NCI-H2107 treated with DMSO at 0.1 percent for 48 hours (cell line): Measurements from ENCODE around the gene VEGFB.
A peak's percentile ranks its signal among the peaks of the same experiment; 100 is the strongest.

Experiments used
- DNase-seq: peaks from one replicate; lab custom pipeline; 2025; ENCODE audit not compliant: unreplicated experiment; lab: John Stamatoyannopoulos, UW

The VEGFB gene

DNA sequence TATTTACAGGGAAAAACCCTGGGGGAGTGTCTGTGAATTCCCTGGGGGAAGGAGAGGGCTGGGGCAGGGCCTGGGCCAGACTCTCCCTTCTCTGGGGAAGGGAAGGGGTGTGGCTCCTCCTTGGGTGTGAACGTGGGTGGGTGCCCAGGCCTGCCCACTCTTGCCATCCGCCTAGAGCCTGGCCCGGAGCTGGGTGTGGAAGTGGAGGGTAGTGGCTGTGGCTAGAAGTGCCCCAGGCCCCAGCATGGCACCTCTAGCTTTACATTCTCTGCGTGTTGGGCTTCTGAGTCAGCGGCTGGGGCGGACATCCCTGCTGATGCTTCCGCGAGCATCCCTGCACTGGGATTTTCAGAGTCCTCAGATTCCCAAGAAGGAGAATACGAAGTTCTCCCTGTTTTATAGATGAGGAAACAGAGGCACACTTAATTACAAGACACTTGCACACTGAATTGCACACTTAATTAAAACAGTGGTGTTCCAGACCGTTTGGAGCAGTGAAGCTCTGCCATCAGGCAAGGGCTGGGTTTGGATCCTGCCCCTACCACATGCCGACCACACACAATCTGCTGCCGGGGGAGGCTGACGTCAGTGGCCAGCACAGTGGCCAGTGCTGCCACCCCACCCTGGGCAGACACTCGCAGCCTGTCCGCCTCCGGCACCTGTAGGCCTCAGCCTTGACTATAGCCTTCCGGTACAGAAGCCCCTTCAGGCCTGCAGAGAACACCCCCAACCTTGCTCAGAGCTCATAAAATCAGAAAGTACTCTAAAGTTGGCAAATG lies 42.5 kb downstream of the VEGFB start:
- no peak for DNase-seq

DNA sequence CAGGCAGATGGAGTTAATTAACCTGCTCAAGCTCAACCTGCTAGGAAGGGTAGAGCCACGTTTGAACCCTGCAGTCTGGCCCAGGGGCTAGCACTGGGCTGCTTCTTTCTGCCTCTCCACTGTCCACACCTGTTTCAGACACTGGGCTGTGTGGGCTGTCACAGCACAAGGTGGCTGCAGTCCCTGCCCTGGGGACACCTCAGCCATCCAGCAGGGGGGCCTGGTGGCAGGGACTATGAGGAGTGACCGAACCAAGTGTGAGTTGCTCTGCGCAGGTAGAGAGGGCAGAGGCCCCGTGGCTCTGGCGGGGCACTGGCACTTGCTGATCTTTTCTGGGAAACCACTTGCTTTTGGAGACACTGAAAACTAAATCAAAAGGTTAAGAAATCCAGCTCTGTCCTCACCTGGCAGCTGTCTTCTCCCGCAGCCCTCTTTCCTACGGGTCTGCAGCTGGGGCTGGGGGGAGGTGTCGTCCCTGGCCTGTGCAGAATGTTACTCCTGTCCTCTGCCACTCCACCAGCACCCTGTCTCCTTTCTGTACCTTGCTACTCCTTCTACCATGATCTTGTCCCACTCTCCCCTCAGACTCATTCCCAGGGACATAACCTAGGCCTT lies 44.3 kb downstream of the VEGFB start:
- DNase-seq: no peak

DNA sequence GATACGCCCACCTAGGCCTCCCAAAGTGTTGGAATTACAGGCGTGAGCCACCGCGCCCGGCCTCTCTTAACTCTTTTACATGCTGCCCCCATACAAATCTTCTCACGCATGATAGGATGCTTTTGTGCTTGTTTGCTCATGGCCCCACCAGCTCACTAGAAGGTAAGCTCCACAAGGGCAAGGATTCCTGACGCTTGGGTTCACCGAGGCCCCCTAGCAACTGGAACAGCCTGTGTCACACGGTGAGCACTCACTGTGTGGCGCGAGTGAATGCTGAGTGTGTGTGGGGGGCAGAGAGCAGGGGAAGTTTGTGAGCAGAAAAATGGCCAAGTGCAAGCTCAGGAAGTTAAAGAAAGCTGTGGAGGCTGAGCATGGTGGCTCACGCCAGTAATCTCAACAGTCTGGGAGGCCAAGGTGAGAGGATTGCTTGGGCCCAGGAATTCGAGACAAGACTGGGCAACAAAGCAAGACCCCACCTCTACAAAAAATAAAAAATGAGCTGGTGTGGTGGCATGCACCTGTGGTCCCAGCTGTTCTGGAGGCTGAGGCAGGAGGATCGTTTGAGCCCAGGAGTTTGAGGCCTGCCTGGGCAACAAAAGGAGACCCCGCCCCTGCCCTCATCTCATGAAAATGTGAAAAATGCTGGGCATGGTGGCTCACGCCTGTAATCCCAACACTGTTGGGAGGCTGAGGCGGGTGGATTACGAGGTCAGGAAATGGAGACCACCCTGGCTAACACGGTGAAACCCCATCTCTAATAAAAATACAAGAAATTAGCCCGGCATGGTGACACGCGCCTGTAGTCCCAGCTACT lies 47.8 kb downstream of the VEGFB start:
- DNase-seq: no peak

DNA sequence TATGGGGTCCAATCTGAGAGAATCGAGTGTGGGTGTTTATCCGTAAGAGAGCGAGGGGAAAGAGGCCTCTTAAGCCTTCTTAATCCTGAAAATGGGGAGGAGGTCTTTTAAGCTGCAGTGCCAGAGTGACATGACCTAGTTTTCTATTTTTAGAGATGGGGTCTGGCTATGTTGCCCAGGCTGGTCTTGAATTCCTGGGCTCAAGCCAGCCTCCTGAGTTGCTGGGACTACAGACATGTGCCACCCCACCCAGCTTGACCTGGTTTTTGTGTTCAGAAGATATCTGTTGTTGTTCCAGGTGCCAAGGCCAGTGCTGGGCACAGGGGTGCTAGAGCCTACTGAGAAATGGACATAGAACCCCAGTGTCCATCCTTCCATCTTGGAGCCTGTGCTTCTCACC lies 48.7 kb downstream of the VEGFB start:
- no peak for DNase-seq

DNA sequence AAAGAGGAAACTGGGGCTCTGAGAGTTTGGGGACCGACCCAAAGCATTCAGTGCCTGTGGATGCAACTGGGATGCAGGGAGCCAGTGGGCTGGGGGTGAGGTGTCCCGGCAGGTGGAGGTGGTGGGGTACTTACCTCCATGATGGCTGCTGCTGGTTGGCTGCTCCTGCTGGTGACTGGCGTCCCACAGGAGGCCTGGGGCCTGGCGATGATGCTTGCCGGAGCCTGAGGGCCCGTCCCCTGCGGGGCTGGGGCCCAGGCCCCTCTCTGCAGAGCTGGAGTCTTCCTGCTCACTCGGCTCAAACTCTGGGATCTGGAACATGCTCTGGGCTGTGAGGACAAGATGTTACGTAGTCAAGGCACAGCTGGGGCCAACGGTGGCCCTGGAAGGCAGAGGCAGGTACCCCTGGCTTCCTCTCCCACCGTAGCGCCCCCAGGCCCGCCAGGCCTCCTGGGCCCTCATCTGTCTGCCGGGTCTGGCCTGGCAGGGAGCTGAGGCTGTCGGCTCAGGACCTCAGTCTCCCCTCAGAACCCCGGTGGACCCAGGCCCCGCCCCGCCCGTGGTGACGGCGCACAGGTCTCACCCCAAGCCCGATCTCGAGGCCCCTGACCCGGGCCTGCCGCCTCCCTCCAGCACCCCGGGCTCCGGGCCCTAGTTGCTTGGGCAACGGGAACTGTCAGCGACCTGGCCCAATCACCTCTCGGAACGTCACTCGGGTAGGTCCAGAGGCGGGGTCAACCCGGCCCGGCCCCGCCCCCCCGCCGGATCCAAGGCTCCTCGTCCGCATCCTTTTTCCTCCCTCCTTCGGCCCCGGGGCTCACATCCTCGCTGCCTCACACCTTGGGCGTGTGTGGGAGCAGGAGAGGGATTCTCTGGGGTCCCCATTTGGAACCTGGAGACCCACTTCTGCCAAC lies 49.9 kb downstream of the VEGFB start, which contains the start of gene BAD:
TSS of gene BAD (minus strand) at position 618 of the 914 bp plus-strand sequence. CDS start at position 321, 297 bp downstream.
- DNase-seq: peak; percentile 83

DNA sequence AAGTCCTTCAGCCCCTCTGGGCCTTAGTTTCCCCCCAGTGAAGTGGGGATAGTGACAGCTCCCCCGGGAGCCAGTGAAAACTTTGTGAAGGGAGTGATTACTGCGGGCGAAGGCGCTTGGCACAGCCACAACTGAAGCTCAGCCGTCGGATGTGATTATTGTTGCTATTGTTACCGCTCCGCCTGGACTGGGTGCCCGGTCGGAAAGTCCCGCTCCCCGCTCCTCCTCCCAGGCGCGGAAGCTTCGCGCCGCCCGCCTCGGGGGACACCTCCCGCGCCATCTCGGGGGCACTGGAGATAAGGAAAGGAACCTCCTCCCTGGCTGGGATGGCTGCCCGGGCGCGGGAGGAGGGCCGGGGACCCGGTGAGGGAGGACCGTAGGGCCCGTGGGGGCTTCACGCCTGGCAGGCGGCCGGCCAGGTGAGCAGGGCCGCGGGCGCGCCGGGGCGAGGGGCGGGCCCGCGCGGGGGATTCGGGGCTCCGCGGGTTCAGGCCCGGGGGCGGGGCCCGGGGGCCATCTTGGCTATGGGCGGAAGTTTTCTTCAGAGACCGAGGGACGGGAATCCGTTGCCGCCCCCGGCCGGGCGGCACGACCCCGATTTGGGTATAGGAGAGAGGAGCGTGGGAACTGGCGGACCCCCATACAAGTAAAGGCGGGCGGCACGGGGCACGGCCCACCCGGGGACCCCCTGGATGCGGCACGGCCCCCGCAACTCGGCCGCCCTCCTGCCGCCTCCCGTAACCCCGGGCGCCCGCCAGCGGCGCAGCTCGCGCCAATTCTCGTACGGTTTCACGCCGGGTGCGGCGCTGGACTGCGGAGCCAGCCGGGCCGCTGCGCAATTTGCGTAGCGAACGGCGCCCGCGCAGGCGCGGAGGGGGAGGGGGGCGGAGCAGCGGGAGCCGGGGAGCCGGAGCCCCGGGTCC lies 50.8 kb downstream of the VEGFB start, which contains the start of gene GPR137:
TSS of gene GPR137 (plus strand) at position 887 of the 923 bp plus-strand sequence. CDS start 677 bp downstream, outside the sequence.
- peak; percentile 58 for DNase-seq

DNA sequence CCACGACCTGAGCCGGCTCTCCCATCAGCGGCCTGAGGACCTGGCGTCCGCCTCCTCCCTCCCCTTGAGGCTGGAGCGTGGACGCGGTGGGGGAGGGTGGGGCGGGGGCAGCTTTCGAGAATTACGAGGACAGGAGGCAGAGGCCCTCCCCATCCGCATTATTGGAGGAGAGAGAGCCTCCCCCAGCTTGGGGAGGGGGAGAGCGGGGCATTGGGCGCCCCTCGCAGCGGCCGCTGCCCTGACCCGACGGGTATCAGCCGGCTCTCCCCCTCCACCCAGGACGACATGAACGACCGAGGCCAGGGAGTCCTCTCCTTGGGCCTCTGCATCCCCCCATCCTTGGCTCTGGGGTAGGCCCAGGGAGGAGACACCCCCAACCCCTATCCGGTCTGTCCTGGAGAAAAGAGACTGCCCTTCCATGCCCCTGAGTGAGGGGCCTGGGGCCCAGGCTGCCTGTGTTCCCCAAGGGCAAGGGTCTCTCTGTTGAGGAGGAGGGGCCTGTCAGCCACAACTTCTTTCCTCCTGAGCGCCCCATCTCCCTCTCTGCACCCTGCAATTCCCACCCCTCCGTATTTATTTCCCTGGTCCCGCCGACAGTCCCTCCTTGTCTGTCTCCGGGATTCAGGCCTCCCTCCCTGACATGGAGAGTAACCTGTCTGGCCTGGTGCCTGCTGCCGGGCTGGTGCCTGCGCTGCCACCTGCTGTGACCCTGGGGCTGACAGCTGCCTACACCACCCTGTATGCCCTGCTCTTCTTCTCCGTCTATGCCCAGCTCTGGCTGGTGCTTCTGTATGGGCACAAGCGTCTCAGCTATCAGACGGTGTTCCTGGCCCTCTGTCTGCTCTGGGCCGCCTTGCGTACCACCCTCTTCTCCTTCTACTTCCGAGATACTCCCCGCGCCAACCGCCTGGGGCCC lies 51.8 kb downstream of the VEGFB start:
- peak; percentile 58 for DNase-seq

DNA sequence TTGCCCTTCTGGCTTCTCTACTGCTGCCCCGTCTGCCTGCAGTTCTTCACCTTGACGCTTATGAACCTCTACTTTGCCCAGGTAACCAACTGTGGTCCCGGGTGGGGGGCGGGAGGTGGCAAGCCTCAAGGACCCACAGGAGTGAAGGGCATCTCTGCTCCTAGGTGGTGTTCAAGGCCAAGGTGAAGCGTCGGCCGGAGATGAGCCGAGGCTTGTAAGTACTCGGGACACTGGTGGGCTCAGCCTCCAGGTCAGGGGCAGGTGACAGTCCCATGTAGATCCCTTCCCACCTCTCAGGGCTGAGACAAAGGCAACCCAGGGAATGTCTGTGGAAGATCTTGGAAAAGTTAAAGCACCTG lies 52.4 kb downstream of the VEGFB start:
- DNase-seq: no peak

DNA sequence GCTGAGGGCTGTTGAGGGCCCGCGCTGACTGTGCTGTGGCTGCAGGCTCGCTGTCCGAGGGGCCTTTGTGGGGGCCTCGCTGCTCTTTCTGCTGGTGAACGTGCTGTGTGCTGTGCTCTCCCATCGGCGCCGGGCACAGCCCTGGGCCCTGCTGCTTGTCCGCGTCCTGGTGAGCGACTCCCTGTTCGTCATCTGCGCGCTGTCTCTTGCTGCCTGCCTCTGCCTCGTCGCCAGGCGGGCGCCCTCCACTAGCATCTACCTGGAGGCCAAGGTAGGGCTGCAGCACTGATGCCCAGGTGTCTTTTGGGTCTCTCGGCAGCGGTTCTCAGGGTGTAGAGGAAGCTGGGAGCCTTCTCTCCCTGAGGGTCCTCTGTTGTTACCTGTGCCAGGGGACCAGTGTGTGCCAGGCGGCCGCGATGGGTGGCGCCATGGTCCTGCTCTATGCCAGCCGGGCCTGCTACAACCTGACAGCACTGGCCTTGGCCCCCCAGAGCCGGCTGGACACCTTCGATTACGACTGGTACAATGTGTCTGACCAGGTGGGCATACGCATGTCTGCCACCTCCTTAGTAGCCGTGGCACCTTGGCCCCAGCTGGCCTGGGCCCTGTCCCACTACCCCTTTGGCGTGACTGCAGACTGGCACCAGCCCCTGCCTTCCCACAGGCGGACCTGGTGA lies 53.4 kb downstream of the VEGFB start:
- DNase-seq: no peak

DNA sequence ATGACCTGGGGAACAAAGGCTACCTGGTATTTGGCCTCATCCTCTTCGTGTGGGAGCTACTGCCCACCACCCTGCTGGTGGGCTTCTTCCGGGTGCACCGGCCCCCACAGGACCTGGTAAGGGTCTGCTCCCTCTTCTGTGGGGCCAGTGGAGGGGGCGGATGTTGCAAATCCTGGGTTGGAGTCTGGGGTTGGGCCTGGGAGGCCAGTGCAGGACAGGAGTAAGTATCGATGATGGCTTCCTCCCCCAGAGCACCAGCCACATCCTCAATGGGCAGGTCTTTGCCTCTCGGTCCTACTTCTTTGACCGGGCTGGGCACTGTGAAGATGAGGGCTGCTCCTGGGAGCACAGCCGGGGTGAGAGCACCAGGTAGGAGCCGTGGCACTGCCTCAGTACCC lies 54.0 kb downstream of the VEGFB start:
- DNase-seq: no peak
